Parathyroid adenoma (tissue), 2 donors: ENCODE data around the gene FMNL2.

Experiments
- H2AFZ ChIP-seq: fragments of 300-600 bp; sonication (generic); one replicate; pipeline ENCODE4 v1.7.0; 2017; ENCODE audit warnings: antibody characterized with exemption, mild to moderate bottlenecking
- H3K27ac ChIP-seq: fragments of 300-600 bp; sonication (generic); one replicate; pipeline ENCODE4 v1.7.0; 2017
- H3K27me3 ChIP-seq: fragments of 300-600 bp; sonication (generic); one replicate; pipeline ENCODE4 v1.7.0; 2017; ENCODE audit warnings: low read length; ENCODE audit not compliant: control insufficient read depth, insufficient read depth
- H3K36me3 ChIP-seq: fragments of 300-600 bp; sonication (generic); one replicate; pipeline ENCODE4 v1.7.0; 2017; ENCODE audit warnings: low read length; ENCODE audit not compliant: control insufficient read depth, insufficient read depth
- H3K4me1 ChIP-seq: fragments of 300-600 bp; sonication (generic); one replicate; pipeline ENCODE4 v1.7.0; 2017; ENCODE audit warnings: control low read depth
- H3K4me2 ChIP-seq: fragments of 300-600 bp; sonication (generic); one replicate; pipeline ENCODE4 v1.7.0; 2017; ENCODE audit warnings: low read length
- H3K4me3 ChIP-seq: fragments of 300-600 bp; sonication (generic); one replicate; pipeline ENCODE4 v1.7.0; 2017; ENCODE audit warnings: low read depth, low read length
- H3K79me2 ChIP-seq: fragments of 300-600 bp; sonication (generic); one replicate; pipeline ENCODE4 v1.7.0; 2017; ENCODE audit warnings: control low read depth
- H3K9ac ChIP-seq: fragments of 300-600 bp; sonication (generic); one replicate; pipeline ENCODE4 v1.7.0; 2017; ENCODE audit warnings: mild to moderate bottlenecking
- H3K9me3 ChIP-seq: fragments of 300-600 bp; sonication (generic); one replicate; pipeline ENCODE4 v1.7.0; 2017; ENCODE audit warnings: low read length; ENCODE audit not compliant: control insufficient read depth
- CTCF ChIP-seq: fragments of 300-600 bp; sonication (generic); IDR thresholded peaks from one replicate; pipeline ENCODE4 v1.7.0; 2017; ENCODE audit warnings: antibody characterized with exemption, mild to moderate bottlenecking
- donor health status: primary hyperparathyroidism.

The FMNL2 gene

GRCh38 chr2:152413228-152414030 is 78.5 kb downstream of the FMNL2 start:
- no peak overlapping the region for H3K27ac ChIP-seq
- peaks cover 4% of the 10 kb centered on the region for H3K4me1 ChIP-seq

GRCh38 chr2:152415231-152415642 is 80.3 kb downstream of the FMNL2 start:
- Histone ChIP-seq H3K27ac (no peak overlapping the region), H3K4me2 (no peak overlapping the region), H2AFZ (no peak overlapping the region), H3K9me3 (no peaks in the 10 kb centered on the region), H3K4me3 (no peak overlapping the region), H3K9ac (no peak overlapping the region), H3K27me3 (no peaks in the 10 kb centered on the region), H3K36me3 (no peaks in the 10 kb centered on the region), H3K4me1 (peaks cover 4% of the 10 kb centered on the region), H3K79me2 (peaks cover 3% of the 10 kb centered on the region)
- TF ChIP-seq CTCF, result no peak

More at GRCh38 chr2:152413228-152414030, 78.5 kb downstream of the FMNL2 start:
- Histone ChIP-seq H3K9ac (no peak overlapping the region), H3K27me3 (no peaks in the 10 kb centered on the region), H2AFZ (no peak overlapping the region), H3K79me2 (peaks cover 11% of the 10 kb centered on the region), H3K4me3 (no peak overlapping the region), H3K4me2 (no peak overlapping the region), H3K36me3 (no peaks in the 10 kb centered on the region), H3K9me3 (no peaks in the 10 kb centered on the region)
- TF ChIP-seq CTCF, result no peak

- H2AFZ ChIP-seq, result no peak overlapping the region
- H3K9ac ChIP-seq, result no peak overlapping the region
- H3K4me3 ChIP-seq, result no peak overlapping the region
- no peaks in the 10 kb centered on the region for H3K9me3 ChIP-seq
- H3K4me1 ChIP-seq, result peaks cover 4% of the 10 kb centered on the region
- H3K79me2 ChIP-seq, result no peaks in the 10 kb centered on the region
- no peaks in the 10 kb centered on the region for H3K27me3 ChIP-seq
- no peak overlapping the region for H3K27ac ChIP-seq
- H3K4me2 ChIP-seq, result no peak overlapping the region
- no peaks in the 10 kb centered on the region for H3K36me3 ChIP-seq
- no peak for TF ChIP-seq CTCF
Observed at GRCh38 chr2:152415796-152416195, 80.8 kb downstream of the FMNL2 start.

GRCh38 chr2:152418688-152419087 is 83.7 kb downstream of the FMNL2 start:
- Histone ChIP-seq H2AFZ (no peak overlapping the region), H3K4me2 (no peak overlapping the region), H3K9ac (no peak overlapping the region), H3K79me2 (peaks cover 9% of the 10 kb centered on the region), H3K27ac (no peak overlapping the region), H3K4me1 (peaks cover 4% of the 10 kb centered on the region), H3K36me3 (no peaks in the 10 kb centered on the region), H3K27me3 (no peaks in the 10 kb centered on the region), H3K4me3 (no peak overlapping the region), H3K9me3 (no peaks in the 10 kb centered on the region)
- TF ChIP-seq CTCF, result no peak

GRCh38 chr2:152419944-152420343 is 85.0 kb downstream of the FMNL2 start:
- H3K4me3 ChIP-seq, result no peak overlapping the region
- no peak overlapping the region for H3K9ac ChIP-seq
- H3K4me1 ChIP-seq, result no peaks in the 10 kb centered on the region
- no peak for TF ChIP-seq CTCF
- peaks cover 9% of the 10 kb centered on the region for H3K79me2 ChIP-seq
- H3K27ac ChIP-seq, result no peak overlapping the region
- H2AFZ ChIP-seq, result no peak overlapping the region
- no peak overlapping the region for H3K4me2 ChIP-seq
- H3K36me3 ChIP-seq, result no peaks in the 10 kb centered on the region
- no peaks in the 10 kb centered on the region for H3K27me3 ChIP-seq
- H3K9me3 ChIP-seq, result no peaks in the 10 kb centered on the region
